ENCODE data around the gene ALPK3. TPM values are rescaled to one million over a fixed set of nuclear protein-coding genes. Genes with fewer than 3 reads are reported as not detected.

Gene ALPK3
- total RNA-seq, 1 experiment from 2014 or later: 17.7 TPM

DNA sequence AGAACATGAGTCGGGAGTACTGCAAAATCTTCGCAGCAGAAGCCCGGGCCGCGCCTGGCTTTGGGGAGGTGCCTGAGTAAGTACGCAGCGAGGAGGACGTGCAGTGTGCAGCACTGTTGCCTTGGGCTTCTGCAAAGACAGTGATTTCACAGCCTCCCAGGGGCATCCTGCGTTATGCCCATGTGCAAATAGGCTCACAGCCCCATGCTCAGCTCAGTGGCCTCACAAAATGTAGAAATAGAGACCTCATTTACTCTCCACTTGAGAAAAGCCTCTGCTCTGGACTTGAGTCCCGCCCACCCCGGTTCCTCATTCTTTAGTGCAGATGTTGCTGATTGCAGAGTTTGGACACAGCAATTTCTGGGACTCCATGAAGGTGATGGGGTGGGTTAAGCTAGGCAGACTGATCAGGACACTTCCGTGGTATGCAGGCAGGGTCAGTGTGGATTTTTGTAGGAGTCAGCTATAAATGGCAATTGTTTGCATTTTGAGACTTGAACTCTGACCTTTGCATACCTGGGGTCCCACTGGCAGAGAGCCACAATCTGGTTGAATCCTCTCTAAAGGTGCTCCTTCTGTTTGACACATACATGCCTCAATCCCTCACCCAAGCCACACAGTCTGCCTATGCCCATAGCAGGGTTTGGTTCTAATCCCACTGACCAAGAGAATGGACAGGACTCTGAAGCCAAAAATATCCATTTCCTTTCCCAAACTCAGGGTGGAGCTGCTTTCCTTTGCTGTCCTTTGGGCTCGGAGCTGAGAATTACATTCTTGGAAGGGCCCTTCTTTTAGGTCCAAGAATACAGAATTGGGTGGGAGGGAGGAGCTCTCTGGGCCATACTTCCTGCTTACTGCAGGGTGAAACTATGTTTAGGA is 46.6 kb downstream of the ALPK3 start:
- H4K8ac ChIP-seq (replicated peaks; ENCODE audit: insufficient read length, low read depth, low read length): no peak overlapping the region
- no peak overlapping the region for H3K27ac ChIP-seq (ENCODE audit: insufficient read length, low read depth, low read length)
- Mint-ChIP-seq H3K36me3 (ENCODE audit: insufficient read depth in 1 of 3, low read depth in 3 of 3) (peaks cover 0 to 39% (median 2%) of the 10 kb centered on the region in 3 experiments; a peak in 3 of 7 replicates), H3K27me3 (ENCODE audit: low read depth) (no peaks in the 10 kb centered on the region), H3K9me3 (no peaks in the 10 kb centered on the region), H3K4me1 (no peaks in the 10 kb centered on the region; a peak in 1 of 4 replicates), H3K27ac (no peak overlapping the region), H3K4me3 (no peak overlapping the region)
- H3K79me2 ChIP-seq (ENCODE audit: insufficient read depth, low read length): no peaks in the 10 kb centered on the region
- no peak overlapping the region for H2AFZ ChIP-seq (ENCODE audit: low read length)
- H3K23me2 ChIP-seq (ENCODE audit: insufficient read length, low read depth, low read length, poor library complexity, severe bottlenecking): no peaks in the 10 kb centered on the region
- H3K56ac ChIP-seq (ENCODE audit: insufficient read length, low read depth, low read length): no peak overlapping the region
- no peak overlapping the region for H4K5ac ChIP-seq (ENCODE audit: insufficient read length, low read depth, low read length)
- H2BK15ac ChIP-seq (ENCODE audit: low read depth, low read length): no peak overlapping the region
- H2BK120ac ChIP-seq (ENCODE audit: low read depth, low read length, poor library complexity, severe bottlenecking): no peak overlapping the region
- H2BK12ac ChIP-seq (ENCODE audit: insufficient read length, low read depth, low read length): no peak overlapping the region
- TF ChIP-seq CTCF (conservative IDR thresholded peaks at IDR 0.05): 0 out of 3 replicates have a peak, but pooled peaks have one; percentile 22
- H3K14ac ChIP-seq (ENCODE audit: insufficient read depth, low read length): no peak overlapping the region
- no peaks in the 10 kb centered on the region for H3K27me3 ChIP-seq (ENCODE audit: insufficient read depth, low read length)
- DNase-seq: no peak
- no peaks in the 10 kb centered on the region for H3K79me1 ChIP-seq (ENCODE audit: insufficient read depth, low read depth, low read length, poor library complexity, severe bottlenecking)
- no peak overlapping the region for H4K91ac ChIP-seq (ENCODE audit: insufficient read length, low read depth, low read length)
- H2BK5ac ChIP-seq (ENCODE audit: insufficient read length, low read length): no peak overlapping the region
- no peak overlapping the region for H3K18ac ChIP-seq (ENCODE audit: insufficient read length, low read depth, low read length)
- no peak overlapping the region for H3T11ph ChIP-seq (ENCODE audit: low read length)
- H3K23ac ChIP-seq (ENCODE audit: insufficient read length, low read depth, low read length): no peak overlapping the region
- no peak overlapping the region for H3K9ac ChIP-seq (ENCODE audit: extremely low read depth, insufficient read length, low read length)
- no peaks in the 10 kb centered on the region for H3K4me1 ChIP-seq (ENCODE audit: insufficient read depth, low read length)
- H2BK20ac ChIP-seq (ENCODE audit: low read depth, low read length, poor library complexity, severe bottlenecking): no peak overlapping the region
- no peaks in the 10 kb centered on the region for H3K9me3 ChIP-seq (ENCODE audit: control insufficient read depth, low read depth, low read length)
- H2AK5ac ChIP-seq (ENCODE audit: insufficient read length, low read length): no peak overlapping the region
- H4K20me1 ChIP-seq (ENCODE audit: control insufficient read depth, insufficient read depth, insufficient read length): no peaks in the 10 kb centered on the region
- H3K4me2 ChIP-seq (ENCODE audit: insufficient read depth, insufficient read length, low read length): no peak overlapping the region
- WGBS (ENCODE audit: extremely low coverage, insufficient read length, low lambda C conversion rate): no CpG with 5 or more reads among the region's 13 CpGs
- no peak overlapping the region for H3K4ac ChIP-seq (ENCODE audit: low read depth, low read length)

All from H9 (cell line).